GM18907 (cell line): Measurements from ENCODE around the gene CMIP.
"Not testable (repeated sequence)": the region's sequence is repeated elsewhere in the genome, so short reads cannot be mapped to it uniquely, and the experiment has no call there.

Experiments
- ATAC-seq: cut with Tn5 transposase; IDR thresholded peaks from one replicate; pipeline ENCODE4 v1.9.1; 2021; ENCODE audit warnings: mild to moderate bottlenecking, moderate library complexity; ENCODE audit not compliant: unreplicated experiment

The CMIP gene

DNA sequence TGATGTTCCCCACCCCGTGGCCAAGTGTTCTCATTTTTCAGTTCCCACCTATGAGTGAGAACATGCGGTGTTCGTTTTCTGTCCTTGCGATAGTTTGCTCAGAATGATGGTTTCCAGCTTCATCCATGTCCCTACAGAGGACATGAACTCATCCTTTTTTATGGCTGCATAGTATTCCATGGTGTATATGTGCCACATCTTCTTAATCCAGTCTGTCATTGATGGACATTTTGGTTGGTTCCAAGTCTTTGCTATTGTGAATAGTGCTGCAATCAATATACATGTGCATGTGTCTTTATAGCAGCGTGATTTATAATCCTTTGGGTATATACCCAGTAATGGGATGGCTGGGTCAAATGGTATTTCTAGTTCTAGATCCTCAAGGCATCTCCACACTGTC, 244.2 kb downstream of the CMIP start:
- ATAC-seq: not testable (repeated sequence)

DNA sequence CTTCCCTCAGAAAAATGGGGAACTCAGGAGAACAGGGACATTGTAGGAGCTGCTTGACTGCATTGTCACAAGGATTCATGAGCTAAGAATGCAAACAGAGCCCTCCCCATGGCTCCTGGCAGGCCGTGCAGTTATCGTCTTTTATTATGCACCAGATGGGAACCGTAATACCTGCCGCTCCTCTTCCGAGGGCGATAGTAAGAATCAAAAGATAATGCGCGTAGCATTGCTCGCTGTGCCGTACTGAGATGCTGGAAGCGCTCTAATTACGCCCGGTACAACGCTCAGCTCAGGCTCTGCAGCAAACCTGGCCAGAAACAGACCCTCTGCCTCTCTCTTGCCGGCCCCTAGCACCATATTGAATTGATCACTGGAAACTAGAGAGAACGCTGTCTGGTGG, 247.4 kb downstream of the CMIP start:
- no peak for ATAC-seq

DNA sequence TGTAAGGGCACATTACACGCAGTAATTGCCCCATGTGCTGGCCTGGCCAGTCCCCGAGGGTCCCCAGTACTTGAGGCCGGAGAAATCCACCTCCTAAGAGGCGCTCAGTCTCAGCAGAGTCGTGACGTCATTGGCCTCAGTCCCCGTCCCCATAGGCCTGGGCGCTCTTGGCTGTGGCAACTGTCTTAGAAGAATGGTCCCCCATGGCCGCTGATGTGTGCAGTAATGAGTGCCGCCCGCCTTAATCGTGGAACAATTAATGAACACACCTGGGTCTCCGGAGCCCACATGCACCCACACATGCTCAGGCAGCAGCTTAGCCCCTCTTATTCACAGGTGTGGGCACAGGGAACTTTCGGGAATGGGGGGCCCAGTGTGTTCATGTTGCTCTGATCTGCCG, 248.0 kb downstream of the CMIP start:
- no peak for ATAC-seq

DNA sequence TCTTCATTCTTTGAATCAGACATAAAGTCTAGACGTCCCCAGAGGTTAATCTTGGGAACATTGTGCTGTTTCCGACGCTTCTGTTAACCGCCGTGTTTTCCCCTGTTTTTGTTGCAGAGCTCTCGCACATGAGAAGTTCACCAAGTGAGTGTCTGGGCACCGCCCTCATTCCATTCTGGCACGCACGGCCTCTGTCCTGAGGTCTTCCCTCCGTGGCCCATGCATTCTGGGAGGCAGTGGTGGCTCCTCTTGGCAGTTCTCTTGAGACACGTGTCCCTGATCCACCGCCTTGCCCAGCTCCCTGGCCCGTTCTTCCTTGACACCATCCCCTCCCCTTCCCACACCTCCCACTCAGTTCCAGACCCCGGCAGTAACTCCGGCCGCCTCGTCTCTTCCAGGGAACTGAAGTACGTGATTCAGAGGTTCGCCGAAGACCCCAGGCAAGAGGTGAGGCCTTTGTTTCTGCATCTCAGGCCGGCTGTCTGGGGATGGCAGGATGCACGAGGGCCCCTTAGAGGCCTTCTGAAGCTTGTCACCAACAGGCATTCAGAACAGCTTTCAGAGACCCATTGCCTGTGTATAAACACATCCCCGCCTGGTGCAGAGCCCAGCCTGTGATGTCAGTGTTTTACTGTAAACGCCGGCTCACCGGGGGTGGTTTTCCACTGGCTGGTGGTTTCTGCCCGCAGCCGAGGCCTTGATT, 248.6 kb downstream of the CMIP start:
- no peak for ATAC-seq

DNA sequence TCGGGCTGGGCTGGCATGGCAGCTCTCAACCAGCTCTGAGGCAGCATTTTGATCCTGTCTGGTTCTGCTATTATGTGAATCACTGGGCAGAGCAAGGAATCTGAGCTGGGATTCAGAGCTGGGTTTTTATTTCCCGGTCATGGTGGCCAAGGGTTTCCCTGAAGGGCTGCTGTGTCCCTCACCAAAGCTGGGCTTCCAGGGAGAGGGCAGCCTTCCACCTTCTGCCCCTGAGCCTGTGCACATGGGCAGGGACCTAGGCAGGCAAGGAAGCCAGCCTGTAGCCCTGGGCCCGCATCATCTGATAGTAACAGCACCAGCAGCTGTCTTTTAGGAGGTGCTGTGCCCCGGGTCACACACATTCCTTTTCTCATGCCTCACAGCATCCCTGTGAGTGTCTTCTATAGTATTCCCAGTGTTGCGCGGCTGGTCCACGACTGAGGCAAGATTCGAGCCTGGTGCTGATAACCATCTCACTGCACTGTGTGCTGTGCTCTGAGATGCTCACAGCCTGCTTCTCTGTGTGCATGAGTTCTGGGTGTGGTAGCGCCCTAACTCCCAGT, 249.2 kb downstream of the CMIP start:
- ATAC-seq: no peak

DNA sequence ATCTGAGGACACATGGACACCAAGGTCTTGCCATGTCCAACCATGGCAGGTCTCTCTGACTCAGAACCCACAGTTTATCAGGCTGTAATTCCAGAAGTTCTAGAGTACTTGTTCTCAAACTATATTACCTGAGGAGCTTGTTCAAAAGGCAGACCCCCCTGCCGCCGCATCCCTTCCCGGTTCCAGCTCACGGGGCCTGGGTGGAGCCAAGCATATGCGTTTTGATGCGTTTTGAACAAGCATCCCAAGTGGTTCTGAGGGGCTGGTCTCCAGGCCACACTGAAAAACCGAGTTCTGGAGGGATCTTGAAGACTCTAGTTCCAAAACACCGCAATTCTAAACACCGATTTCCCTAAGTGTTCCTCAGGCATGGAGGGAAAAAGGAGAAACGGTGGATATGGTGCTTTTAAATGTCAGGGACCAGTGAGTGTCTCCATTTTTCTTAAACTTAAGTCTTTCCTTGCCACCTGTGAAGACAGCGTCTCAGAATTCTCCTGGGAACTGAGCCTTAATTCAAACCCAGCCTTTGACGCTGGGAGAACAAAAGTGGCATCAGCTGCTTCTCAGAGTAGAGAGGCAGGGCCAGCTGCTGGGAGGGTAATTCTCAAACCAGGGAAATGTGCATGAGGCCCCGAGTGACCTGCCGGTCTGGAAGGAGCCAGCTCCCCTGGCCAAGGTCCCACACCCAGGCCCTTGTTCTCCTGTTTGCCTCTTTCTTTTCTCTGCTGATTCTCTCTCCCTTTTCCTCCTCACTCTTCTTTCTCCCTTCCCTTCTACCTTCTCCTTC, 250.1 kb downstream of the CMIP start:
- ATAC-seq: no peak

DNA sequence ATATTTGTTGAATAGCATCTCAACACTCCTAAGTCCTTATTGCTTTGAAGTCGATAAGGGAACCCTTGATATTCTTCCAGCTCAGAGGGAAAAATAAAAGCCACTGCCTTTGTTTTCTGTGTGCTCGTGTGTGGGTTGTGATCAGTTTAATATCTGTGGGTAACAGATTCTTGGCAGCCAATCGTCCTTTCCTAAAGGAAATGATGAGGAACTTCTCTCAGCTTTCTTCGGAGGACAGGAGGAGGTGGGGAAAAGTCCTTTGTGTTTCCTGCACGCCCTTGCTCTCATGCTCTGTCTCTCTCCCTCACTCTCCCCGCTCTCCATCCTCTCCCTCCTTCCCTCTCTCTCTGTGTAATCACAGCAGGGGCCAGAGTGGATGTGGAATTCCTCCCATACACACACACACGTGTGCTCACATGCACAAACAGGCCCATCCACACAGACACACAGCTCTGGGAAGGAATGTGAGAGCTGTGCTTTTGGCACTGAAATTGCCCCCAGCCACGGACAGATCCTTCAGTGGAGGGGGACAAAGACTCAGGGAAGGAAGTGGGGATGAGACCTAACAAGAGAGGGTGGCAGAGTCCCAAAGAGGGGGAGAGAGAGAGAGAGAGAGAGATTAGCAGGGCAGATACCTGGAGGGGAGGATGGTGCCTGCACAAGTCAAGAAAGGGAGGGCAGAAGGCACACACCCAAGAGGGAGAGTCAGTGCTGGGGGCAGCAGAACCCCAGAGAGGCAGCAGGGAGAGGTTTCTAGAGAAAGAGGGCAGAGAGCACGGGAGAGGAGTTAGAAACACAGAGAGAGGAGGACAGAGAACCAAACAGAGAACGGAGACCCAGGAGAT, 250.9 kb downstream of the CMIP start:
- no peak for ATAC-seq

DNA sequence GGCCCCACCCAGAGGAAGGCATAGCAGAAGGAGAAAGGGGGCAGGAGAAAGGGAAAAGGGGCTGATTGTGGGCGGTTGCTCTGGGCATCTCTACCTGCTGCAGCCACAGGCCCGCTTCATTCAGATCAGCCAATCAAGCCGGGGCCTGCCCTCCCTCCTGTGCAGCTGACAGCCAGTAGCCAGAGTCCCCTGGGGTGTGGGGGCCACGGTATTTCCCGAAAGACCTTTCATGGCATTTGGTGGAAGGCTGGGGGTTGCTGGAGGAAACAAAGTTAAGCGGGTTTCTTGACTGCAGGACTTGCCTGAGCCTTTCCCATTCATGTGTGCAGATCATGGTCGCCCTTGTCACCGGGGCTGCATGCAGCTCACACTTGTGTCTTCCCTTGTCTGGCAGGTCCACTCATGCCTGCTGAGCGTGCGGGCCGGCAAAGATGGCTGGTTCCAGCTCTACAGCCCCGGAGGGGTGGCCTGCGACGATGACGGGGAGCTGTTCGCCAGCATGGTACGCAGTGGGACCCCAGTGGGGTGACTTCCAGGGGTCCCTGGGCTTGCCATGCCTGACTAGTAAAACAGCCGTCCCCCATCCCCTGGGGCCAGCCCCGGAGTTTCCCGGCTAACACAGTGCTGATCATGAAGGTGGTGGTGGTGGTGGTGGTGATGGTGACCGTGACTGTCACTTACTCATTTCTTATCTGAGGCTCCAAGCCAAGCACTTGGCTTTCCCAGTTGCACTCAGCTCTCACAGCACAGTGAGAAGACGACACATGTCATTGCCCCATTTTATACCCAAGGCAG, 251.8 kb downstream of the CMIP start:
- no peak for ATAC-seq

DNA sequence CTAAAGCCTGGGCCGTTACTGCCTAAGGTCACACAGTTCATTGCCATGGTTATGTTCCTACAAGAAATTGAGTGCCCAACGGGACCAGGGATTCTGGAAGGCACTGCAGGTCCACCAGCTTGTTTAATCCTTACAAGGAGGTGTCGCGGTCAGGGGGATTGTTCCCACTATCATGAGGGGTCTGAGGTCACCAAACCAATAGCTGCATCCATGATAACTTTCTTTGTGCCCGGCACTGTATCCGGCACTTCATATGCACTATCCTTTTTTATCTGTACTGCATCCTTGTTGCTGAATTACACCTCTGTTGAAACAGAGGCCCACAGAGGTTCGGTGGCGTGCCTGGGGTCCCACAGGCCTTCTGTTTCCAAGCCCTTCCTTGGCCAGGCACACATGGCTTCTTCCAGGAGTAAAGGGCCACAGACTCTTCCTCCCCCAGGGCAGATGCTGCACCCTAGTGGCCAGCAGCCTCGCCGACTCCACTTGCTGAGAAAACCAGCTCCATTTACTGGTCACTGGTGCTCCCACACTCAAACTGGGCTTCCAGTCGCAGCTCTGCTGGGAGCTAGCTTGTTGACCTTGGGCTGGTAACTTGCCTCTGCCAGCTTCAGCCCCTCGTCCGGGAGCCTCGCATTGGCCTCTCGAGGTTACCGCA, 252.5 kb downstream of the CMIP start:
- ATAC-seq: no peak

DNA sequence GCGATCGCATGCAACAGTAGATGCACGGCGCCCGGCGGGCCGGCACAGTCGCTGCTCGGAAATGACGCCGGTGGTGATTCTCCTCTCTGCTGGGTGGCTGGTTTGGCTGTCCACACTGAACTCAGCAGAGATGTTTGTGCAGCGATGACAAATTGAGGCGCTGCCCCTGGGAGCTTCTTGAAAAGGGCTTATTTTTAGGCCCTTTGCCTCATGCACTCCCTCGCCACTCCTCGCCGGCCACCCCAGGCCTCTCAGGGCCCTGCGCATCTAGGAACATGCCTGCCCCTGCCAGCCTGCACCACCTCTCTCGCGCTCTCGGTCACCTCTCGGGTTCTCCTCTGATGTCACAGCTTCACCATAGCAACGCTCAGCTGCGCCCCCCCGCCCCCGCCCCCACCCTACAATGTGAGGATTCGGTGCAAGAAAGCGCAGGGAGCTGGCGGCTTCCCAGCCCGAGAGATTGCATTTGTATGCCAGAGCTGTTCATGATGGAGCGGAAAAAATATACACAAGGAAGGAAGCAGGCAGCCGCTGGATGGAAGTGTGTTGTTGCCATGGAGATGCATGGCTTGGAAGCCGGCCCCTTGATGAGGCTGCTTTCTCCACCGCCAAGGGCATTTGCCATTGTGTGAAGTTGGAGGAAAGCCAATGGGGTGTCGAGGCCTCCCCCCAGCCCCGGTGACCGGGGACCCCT, 253.2 kb downstream of the CMIP start:
- no peak for ATAC-seq

DNA sequence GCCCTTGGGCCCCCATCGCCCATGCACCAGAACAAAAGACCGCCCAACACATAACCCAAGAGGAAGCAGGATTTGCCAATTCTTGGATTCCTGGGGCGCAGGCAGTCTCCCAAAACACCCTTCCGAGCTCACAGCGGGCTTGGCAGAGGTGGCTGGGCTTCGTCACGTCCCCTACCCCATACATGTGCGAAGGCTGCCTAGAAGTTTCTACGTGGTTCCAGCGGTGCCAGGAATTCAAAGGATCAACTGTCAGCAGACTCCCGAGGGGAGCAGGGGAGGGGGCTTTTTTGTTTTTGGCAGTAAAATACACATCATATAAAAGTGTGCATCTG, 253.7 kb downstream of the CMIP start:
- no peak for ATAC-seq

DNA sequence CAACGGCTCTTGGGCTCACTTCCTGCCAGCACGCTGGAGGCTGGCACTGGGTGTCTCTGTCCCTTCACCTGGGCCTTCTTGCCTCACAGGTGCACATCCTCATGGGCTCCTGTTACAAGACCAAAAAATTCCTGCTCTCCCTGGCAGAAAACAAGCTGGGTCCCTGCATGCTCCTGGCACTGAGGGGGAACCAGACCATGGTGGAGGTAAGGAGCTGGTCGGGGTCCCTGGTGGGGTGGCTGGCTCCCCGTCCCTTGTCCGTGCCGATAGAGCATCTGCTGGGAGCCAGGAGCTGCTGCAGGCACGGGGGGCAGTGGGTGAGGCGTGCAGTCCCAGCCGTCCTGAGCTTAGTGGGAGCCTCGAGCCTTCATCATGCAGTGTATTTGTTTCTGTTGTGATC, 255.0 kb downstream of the CMIP start:
- ATAC-seq: no peak

DNA sequence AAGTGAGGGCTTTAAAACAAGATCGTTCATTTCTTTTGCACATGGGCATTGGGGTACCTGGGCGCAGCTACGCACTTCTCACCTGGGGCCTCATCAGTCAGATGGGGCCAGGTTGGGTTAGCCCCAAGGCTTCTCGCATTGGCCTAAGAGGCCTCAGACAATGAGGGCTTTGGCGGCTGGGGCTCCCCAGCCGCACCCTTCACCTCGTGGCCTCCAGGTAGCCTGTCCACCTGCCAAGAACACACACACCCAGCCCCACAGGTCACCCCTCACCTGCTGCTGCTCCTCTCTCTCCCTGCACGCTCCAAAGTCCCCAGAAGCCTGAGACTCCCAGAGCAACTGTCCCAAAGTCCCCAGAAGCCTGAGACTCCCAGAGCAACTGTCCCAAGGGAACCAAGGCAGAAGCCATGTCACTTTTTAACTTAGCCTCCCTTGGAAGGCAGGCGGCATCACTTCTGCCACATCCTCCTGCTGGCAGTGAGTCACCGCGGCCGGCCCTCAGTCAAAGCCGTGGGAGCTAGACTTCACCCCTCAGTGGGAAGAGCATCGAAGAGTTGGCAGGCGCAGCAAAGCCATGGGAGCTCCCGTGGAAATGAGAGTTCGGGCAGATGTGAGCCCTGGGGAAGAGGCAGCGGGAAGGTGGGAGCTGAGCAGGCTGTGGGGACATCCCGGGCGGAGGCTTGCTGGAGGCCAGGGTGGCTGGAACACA, 255.6 kb downstream of the CMIP start:
- ATAC-seq: no peak

DNA sequence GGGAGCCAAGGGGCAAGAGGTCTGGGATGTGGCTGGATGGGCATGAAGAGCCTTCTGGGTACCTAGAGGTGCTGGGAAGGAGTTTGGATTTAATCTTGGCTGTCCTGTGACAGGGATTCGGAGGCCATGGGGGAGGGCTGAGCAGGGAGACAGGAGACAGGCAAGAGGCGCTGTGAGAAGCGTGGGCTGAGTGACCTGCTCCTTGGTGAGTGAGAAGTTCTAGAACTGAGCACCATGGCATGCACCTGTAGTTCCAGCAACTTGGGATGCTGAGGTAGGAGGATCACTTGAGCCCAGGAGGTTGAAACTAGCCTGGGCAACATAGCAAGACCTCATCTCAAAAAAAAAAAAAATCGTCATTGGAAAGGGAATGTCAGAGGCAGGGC, 256.2 kb downstream of the CMIP start:
- no peak for ATAC-seq

DNA sequence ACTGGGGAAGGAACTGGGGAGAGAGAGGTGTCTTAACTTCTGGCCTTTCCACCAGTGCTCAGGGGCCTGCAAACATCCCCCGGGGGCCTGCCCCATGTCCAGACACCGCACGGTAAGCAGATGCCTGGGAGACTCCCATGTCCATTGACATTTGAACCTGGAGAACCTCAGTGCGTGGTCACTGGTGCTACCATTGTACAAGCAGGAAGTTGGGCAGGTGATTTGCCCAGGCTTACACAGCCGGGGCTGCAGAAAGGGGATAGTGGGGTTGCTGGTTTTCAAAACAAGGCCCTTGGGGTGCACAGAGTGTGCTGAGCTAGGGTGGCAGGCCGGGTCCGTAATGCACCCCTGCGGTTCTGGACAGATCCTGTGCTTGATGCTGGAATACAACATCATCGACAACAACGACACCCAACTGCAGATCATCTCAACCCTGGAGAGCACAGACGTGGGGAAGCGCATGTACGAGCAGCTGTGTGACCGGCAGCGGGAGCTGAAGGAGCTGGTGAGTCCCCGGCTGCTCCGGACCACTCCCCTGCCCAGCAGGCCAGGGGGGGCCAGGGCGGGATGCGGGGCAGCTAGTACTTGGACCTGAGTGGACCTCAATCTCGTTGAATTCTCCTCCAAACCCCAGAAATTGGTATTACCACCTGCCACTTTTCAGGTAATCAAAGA, 256.8 kb downstream of the CMIP start:
- ATAC-seq: no peak

DNA sequence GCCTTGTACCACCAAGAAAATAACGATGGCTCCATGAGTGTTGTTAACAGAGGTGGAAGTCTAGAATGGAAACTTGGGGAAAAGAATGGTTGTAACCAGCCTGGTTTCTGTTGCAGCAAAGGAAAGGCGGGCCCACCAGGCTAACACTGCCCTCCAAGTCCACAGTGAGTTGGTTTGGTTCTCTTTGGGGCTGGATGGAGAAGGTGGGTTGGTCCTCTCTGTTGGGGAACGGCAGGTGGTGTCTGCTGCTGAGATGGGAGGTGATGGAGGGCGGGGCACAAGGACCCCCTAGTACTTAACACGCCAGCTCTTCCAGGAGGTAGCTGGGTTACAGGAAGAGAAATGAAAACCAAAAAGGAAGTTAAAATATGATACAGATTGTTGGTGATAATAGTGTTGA, 257.9 kb downstream of the CMIP start:
- ATAC-seq: no peak

DNA sequence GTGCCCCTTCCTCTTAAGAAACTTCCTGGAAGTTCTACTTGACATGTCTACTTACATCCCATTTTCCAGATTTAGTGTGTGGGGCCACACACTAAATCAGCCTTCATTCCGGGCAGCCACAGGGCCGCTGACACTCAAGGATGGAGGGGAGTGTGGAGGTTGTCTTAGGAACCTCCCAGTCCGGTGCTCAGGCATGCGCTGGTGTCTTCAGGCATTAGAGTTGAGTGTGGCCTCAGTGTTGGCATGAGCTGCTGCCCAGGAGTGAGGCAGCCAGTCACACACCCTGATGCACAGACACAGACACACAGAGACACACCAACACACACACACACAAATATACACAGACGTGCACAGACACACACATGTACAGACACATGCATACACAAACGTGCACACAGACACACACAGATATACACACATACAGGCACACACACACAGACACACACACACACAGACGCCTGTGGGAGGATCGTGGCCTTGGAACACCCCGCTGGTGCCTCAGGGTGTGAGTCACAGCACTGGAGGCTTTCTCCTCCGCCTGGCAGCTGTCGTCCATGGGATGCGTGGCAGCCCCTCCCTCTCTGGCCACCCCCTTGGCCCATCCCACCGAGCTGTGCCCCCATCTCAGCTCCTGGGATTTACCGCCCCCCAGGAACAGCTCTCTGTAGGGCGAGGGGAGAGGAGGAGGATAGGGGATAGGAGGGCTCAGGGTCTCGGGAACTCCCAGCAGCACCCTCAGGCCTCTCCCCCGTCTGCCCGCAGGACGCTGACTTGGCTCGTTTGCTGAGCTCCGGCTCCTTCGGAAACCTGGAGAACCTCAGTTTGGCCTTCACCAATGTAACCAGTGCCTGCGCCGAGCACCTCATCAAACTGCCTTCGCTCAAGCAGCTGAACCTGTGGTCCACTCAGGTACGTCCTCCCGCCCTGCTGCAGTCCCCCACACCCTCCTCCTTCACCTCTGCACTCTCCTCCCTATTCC, 258.9 kb downstream of the CMIP start:
- ATAC-seq: no peak
